HCT116 (cell line): Measurements from ENCODE around the gene KDSR. TPM values are rescaled to one million over a fixed set of nuclear protein-coding genes. Genes with fewer than 3 reads are reported as not detected.

Source experiments
- ATAC-seq: fragments of 200-7000 bp; cut with Tn5 transposase; 2 replicates; pipeline ENCODE4 v1.9.1; 2020; ENCODE audit warnings: mild to moderate bottlenecking, moderate library complexity
- BruUV-seq: library from RNA; stranded (reverse); fragments of 400-500 nt; replicated peaks from 2 replicates; lab custom pipeline; 2021; lab: Mats Ljungman, UMichigan
- CTCF ChIA-PET: fragments of 300-600 bp; sonication (Branson Sonifier 250); formaldehyde crosslinking; loops from one replicate; lab custom pipeline; 2021; ENCODE audit warnings: antibody characterized with exemption; lab: Charles Lee
- POLR2A ChIA-PET: fragments of 300-600, 350-600 bp; sonication (Branson Sonifier 250); formaldehyde crosslinking; loops from one replicate; lab custom pipeline; 2021; ENCODE audit warnings: antibody characterized with exemption; lab: Charles Lee
- RAD21 ChIA-PET, 2 experiments: fragments of 300-600 bp; sonication (Branson Sonifier 250); formaldehyde crosslinking; loops; one replicate each; lab custom pipeline; 2023; ENCODE audit warnings: low total read pairs in 2 of 2; ENCODE audit not compliant: uncharacterized antibody in 2 of 2, unreplicated experiment in 2 of 2, low non-redundant PET in 1 of 2; lab: Charles Lee
- DNase-seq: peaks from one replicate; pipeline ENCODE4 v3.0.0-alpha.2; 2010; ENCODE audit warnings: low read depth, low spot score
- H2AFZ ChIP-seq: fragments of 200-600 bp; shearing (Covaris generic), sonication (generic); 2 replicates; pipeline ENCODE4 v1.6.1; 2017; ENCODE audit warnings: low read depth, mixed run types, mixed read lengths, antibody characterized with exemption, low read length; ENCODE audit not compliant: poor library complexity, severe bottlenecking
- H3K27ac ChIP-seq: 2 replicates; pipeline ENCODE4 v1.5.1; 2012; ENCODE audit warnings: low read depth, low read length
- H3K27me3 ChIP-seq: fragments of 200-600 bp; sonication (generic); 2 replicates; pipeline ENCODE4 v1.6.1; 2016; ENCODE audit warnings: mixed run types, low read length, mixed read lengths; ENCODE audit not compliant: insufficient read depth
- H3K36me3 ChIP-seq, 2 experiments: fragments of 200-500 bp in 1 of 2; fragments of 200-600 bp in 1 of 2; sonication (Bioruptor generic) in 1 of 2; sonication (generic) in 1 of 2; 2 replicates each; pipeline versions ENCODE4 v1.5.1 to v1.6.1; 2014 to 2016; ENCODE audit warnings: low read length in 2 of 2, inconsistent platforms in 1 of 2, mixed read lengths in 1 of 2, mixed run types in 1 of 2; ENCODE audit not compliant: insufficient read depth in 2 of 2, control insufficient read depth in 1 of 2
- H3K4me1 ChIP-seq, 2 experiments: fragments of 200-600 bp in 1 of 2; sonication (generic) in 1 of 2; 2 replicates each; pipeline versions ENCODE4 v1.5.1 to v1.6.1; 2012 to 2017; ENCODE audit warnings: low read length in 2 of 2, inconsistent platforms in 1 of 2, mild to moderate bottlenecking in 1 of 2, mixed read lengths in 1 of 2, mixed run types in 1 of 2, moderate library complexity in 1 of 2; ENCODE audit not compliant: insufficient read depth in 2 of 2, control insufficient read depth in 1 of 2
- H3K4me2 ChIP-seq: fragments of 200-600 bp; sonication (generic); 2 replicates; pipeline ENCODE4 v1.6.1; 2017; ENCODE audit warnings: mixed run types, low read length, mixed read lengths
- H3K4me3 ChIP-seq, 2 experiments: fragments of 200-600 bp in 1 of 2; sonication (generic) in 1 of 2; replicated peaks in 1 of 2; 2 replicates each; pipeline ENCODE4 v1.5.1; 2011 to 2016; ENCODE audit warnings: low read length in 2 of 2, control low read depth in 1 of 2, low read depth in 1 of 2, mild to moderate bottlenecking in 1 of 2, mixed read lengths in 1 of 2, mixed run types in 1 of 2
- H3K79me2 ChIP-seq: fragments of 200-600 bp; sonication (generic); 2 replicates; pipeline ENCODE4 v1.6.1; 2017; ENCODE audit warnings: mild to moderate bottlenecking, mixed run types, low read length, moderate library complexity, mixed read lengths; ENCODE audit not compliant: insufficient read depth
- H3K9ac ChIP-seq: fragments of 200-600 bp; sonication (generic); 2 replicates; pipeline ENCODE4 v1.6.1; 2016; ENCODE audit warnings: low read length, mixed read lengths
- H3K9me2 ChIP-seq: fragments of 200-600 bp; sonication (generic), shearing (Covaris generic); 2 replicates; pipeline ENCODE4 v1.6.1; 2017; ENCODE audit warnings: mixed run types, mild to moderate bottlenecking, moderate library complexity; ENCODE audit not compliant: insufficient read depth
- H3K9me3 ChIP-seq, 2 experiments: fragments of 200-500 bp in 1 of 2; fragments of 200-600 bp in 1 of 2; sonication (Bioruptor generic) in 1 of 2; sonication (generic) in 1 of 2; 2 replicates each; pipeline ENCODE4 v1.6.1; 2014 to 2017; ENCODE audit warnings: low read length in 2 of 2, mixed read lengths in 2 of 2, inconsistent platforms in 1 of 2, low read depth in 1 of 2, mild to moderate bottlenecking in 1 of 2, mixed run types in 1 of 2, moderate library complexity in 1 of 2; ENCODE audit not compliant: control insufficient read depth in 1 of 2, insufficient read depth in 1 of 2
- H4K20me1 ChIP-seq: fragments of 200-600 bp; sonication (generic), shearing (Covaris generic); 2 replicates; pipeline ENCODE4 v1.6.1; 2017; ENCODE audit warnings: mixed run types, mild to moderate bottlenecking, moderate library complexity; ENCODE audit not compliant: insufficient read depth
- ATF3 ChIP-seq: IDR thresholded peaks from 2 replicates; pipeline ENCODE4 v1.6.1; 2012
- CEBPB ChIP-seq: IDR thresholded peaks from 2 replicates; pipeline ENCODE4 v1.6.1; 2012; ENCODE audit warnings: low read depth
- CTCF ChIP-seq, 3 experiments: fragments of 200-600 bp in 1 of 3; sonication (generic) in 1 of 3; IDR thresholded peaks in 2 of 3; conservative IDR thresholded peaks in 1 of 3; 2 replicates each; pipeline ENCODE4 v1.5.1; 2012 to 2017; ENCODE audit warnings: low read depth in 2 of 3, low read length in 2 of 3, antibody characterized with exemption in 1 of 3, borderline replicate concordance in 1 of 3, control low read depth in 1 of 3, mild to moderate bottlenecking in 1 of 3, mixed read lengths in 1 of 3, mixed run types in 1 of 3, moderate library complexity in 1 of 3; ENCODE audit not compliant: insufficient read depth in 1 of 3
- EGR1 ChIP-seq: IDR thresholded peaks from 2 replicates; pipeline ENCODE4 v1.6.1; 2012; ENCODE audit warnings: low read depth
- EZH2 ChIP-seq: fragments of 200-600 bp; sonication (generic); IDR thresholded peaks from 2 replicates; pipeline ENCODE4 v1.6.1; 2017; ENCODE audit warnings: antibody characterized with exemption, mixed run types
- RAD21 ChIP-seq: IDR thresholded peaks from 2 replicates; pipeline ENCODE4 v1.6.1; 2012; ENCODE audit warnings: low read depth, mild to moderate bottlenecking
- SIN3A ChIP-seq: IDR thresholded peaks from 2 replicates; pipeline ENCODE4 v1.6.1; 2012; ENCODE audit warnings: low read depth
- SP1 ChIP-seq: IDR thresholded peaks from 2 replicates; pipeline ENCODE4 v1.6.1; 2012; ENCODE audit warnings: low read depth
- TCF7L2 ChIP-seq: IDR thresholded peaks from 2 replicates; pipeline ENCODE4 v1.7.0; 2011; ENCODE audit warnings: borderline replicate concordance, inconsistent platforms; ENCODE audit not compliant: insufficient read depth, insufficient read length; ENCODE audit errors: extremely low read depth
- YY1 ChIP-seq: IDR thresholded peaks from 2 replicates; pipeline ENCODE4 v1.6.1; 2011; ENCODE audit warnings: low read length, low read depth, moderate library complexity, mild to moderate bottlenecking; ENCODE audit not compliant: insufficient replicate concordance; ENCODE audit errors: extremely low read depth
- ZFX ChIP-seq: fragments of 450-650 bp; IDR thresholded peaks from 2 replicates; pipeline ENCODE4 v1.6.1; 2017
- ZNF274 ChIP-seq: fragments of 200-500 bp; sonication (Bioruptor generic); IDR thresholded peaks from 2 replicates; pipeline ENCODE4 v1.6.1; 2014; ENCODE audit warnings: mild to moderate bottlenecking, low read depth, low read length, inconsistent platforms
- intact Hi-C: fragments of 100-400 bp; cut with micrococcal nuclease; formaldehyde crosslinking; loops from 2 replicates; pipeline ENCODE4 v1.10.0; 2022
- total RNA-seq: library from RNA; stranded (reverse); gene quantifications from one replicate; pipeline ENCODE4 v1.2.1, GENCODE V29; 2021; ENCODE audit not compliant: unreplicated experiment

The KDSR gene
- total RNA-seq, 1 experiment from 2014 or later, result 68.6 TPM

GRCh38 chr18:63348508-63349136 lies 18.4 kb downstream of the KDSR start:
- H3K9me2 ChIP-seq, result no peaks in the 10 kb centered on the region
- no peak overlapping the region for H3K9ac ChIP-seq
- no peaks in the 10 kb centered on the region for H3K27me3 ChIP-seq
- intact Hi-C loops, result loop anchor here (10.0 kb wide), 1 partner anchor 496 kb away; no protein-coding TSS in a partner anchor
- ChIA-PET CTCF (no interaction called here), RAD21 (no interaction called here), POLR2A (no interaction called here)
- no peaks in the 10 kb centered on the region for H3K4me1 ChIP-seq
- no peak overlapping the region for H3K4me2 ChIP-seq
- H3K36me3 ChIP-seq, result peaks cover 28 to 31% of the 10 kb centered on the region in 2 experiments; a peak in 3 of 4 replicates
- H4K20me1 ChIP-seq, result no peaks in the 10 kb centered on the region
- TF ChIP-seq EZH2 (no peak), ZNF274 (no peak), SP1 (no peak), ATF3 (no peak), RAD21 (no peak), EGR1 (no peak), ZFX (no peak), YY1 (no peak), CTCF (IDR thresholded peaks at IDR 0.05 in 2 of 3, conservative IDR thresholded peaks at IDR 0.05 in 1 of 3; ENCODE audit: borderline replicate concordance in 1 of 3, insufficient read depth in 1 of 3, low read depth in 2 of 3, low read length in 2 of 3) (no peak), CEBPB (no peak), SIN3A (no peak), TCF7L2 (no peak)
- no peaks in the 10 kb centered on the region for H3K9me3 ChIP-seq
- H3K4me3 ChIP-seq, result no peak overlapping the region
- H3K79me2 ChIP-seq, result no peaks in the 10 kb centered on the region
- H3K27ac ChIP-seq, result no peak overlapping the region
- DNase-seq, result no peak
- no peak overlapping the region for H2AFZ ChIP-seq
- BruUV-seq, result no TSS peak
- ATAC-seq, result no peak
